ENCODE results near the gene ZDHHC18.

- TF ChIP-seq CTCF (IDR thresholded peaks at IDR 0.05; ENCODE audit: insufficient read depth, low read depth, low read length) (no peak), EZH2 (IDR thresholded peaks at IDR 0.05; ENCODE audit: insufficient read depth, low read length) (no peak)
Observed at GRCh38 chr1:26794391-26794790, 32.1 kb upstream of the ZDHHC18 start.
